GM15510 (cell line): ENCODE measurements around the gene SREK1IP1.

Experiments
- POLR2A ChIP-seq: IDR thresholded peaks from 3 replicates; pipeline ENCODE4 v1.6.1; 2011; ENCODE audit warnings: borderline replicate concordance; ENCODE audit not compliant: insufficient read length; ENCODE audit errors: extremely low read depth

SREK1IP1 gene

GRCh38 chr5:64775291-64775690 is 6.8 kb upstream of the SREK1IP1 start:
- TF ChIP-seq POLR2A = no peak

GRCh38 chr5:64773533-64773932 is 5.0 kb upstream of the SREK1IP1 start:
- no peak for TF ChIP-seq POLR2A

DNA sequence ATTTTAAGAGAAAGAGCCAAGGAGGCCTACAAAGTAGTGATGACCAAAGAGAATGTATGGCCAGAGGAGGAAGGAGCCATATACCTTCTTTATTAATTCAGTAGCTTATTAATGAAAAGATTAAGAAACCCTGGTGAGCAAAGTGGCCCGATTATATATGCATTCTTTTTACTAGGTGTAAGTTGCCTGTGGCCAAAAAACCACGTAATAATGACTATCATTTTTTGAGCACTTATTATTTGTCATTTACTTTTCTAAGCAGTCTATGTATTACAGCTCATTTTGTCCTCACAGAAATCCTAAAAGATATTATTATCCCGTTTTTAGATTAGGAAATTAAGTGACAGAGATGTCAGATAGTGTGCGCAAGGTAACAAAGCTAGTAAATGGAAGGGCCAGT is 3.2 kb upstream of the SREK1IP1 start:
- TF ChIP-seq POLR2A = no peak

GRCh38 chr5:64769855-64770254 is 1.4 kb upstream of the SREK1IP1 start:
- TF ChIP-seq POLR2A = no peak

DNA sequence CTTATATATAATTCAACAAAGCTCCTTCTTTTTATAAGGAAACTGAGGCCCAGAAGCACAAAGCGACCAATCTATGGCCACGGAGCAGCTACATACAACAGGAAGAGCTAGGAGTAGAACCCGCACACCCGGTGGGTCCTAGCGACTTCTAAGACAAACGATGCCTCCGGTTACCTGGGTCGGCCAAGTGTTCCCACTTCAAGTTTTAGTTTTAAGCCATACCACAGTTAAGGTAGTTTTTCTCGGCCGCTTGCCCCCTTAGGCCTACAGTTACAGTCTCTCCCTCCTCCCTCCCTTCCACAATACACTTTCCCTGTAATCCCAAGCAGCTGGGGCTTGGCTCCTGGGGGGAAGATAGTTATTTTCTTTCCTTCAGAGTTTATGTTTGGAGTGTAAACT is 533 bp downstream of the SREK1IP1 start:
- no peak for TF ChIP-seq POLR2A

- no peak for TF ChIP-seq POLR2A
These were observed 1.6 kb downstream of the SREK1IP1 start for GRCh38 chr5:64766941-64767340.

- no peak for TF ChIP-seq POLR2A
These were observed 2.5 kb downstream of the SREK1IP1 start for GRCh38 chr5:64765804-64766504.

GRCh38 chr5:64763948-64764503 is 4.5 kb downstream of the SREK1IP1 start:
- TF ChIP-seq POLR2A = no peak

- TF ChIP-seq POLR2A = no peak
These were observed 8.4 kb downstream of the SREK1IP1 start for GRCh38 chr5:64759960-64760660.

- no peak for TF ChIP-seq POLR2A
These were observed 9.6 kb downstream of the SREK1IP1 start for GRCh38 chr5:64758901-64759300.

DNA sequence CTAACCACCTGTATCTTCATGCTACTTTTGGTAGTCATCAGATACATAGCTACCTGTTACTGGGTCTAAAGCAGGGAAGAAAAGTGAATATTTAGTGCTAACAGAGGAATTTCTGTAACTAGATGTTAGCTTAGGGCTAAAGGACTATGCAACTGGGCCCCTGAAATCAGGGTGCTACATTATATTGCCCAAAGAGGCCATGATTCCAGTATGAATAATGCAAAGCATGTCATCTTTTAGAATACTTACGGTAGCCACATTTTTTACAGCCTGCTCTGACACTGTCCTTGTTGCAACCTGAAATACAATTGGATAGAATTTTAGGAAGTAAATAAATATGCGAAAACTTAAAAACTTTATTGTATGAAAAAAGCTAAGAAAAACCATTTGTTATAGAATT is 14.4 kb downstream of the SREK1IP1 start:
- no peak for TF ChIP-seq POLR2A

GRCh38 chr5:64749385-64749784 is 19.1 kb downstream of the SREK1IP1 start:
- no peak for TF ChIP-seq POLR2A

DNA sequence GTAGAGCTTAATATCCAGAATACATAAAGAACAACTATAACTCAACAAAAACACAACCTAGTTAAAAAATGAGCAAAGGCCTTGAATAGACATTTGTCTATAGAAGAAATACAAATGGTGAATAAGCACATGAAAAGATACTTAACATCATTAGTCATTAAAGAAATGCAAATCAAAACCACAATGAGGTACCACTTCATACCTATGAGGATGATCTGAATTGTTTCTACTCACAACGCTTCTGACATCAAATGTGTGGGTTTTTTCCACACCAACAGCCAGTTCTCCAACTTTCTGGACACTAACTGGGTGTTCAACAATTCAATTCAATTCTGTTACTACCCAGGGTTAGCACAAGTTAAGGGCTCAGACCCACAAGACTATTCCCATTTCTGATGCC is 22.0 kb downstream of the SREK1IP1 start:
- TF ChIP-seq POLR2A = no peak

DNA sequence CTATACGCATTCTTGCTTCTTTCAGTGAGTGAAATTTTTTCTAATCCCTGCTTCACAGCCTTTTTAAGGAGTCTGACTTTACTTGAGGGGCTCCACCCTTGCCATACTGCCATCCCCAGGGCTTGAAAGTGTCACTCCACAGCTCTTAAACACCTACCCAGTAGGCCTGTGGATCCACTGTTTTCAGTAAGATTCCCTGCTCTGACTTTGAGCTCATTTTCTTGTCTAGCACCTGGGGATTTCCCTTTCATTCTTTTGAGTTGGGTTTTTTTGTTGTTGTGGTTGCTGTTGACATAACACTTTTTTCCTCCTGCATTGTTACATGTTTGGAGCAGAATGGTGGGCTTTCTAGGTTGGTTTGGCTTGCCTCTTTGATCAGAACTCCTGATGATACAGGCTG is 23.6 kb downstream of the SREK1IP1 start:
- no peak for TF ChIP-seq POLR2A

DNA sequence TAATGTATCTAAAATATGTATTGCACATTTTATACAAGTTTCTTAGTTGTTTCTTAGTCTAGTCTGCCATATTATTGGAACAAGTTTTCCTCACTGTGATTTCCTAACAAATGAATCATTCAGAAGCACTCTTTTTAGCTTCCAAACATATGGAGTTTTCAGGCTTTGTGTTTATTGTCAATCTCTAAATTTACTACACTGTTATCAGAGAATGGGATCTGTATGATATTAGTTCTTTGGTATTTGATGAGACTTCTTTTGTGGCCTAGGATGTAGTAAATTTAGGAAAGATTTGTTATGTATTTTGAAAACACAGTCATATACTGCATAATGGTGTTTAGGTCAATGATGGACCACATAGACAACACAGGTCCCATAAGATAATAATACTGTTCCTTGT is 25.7 kb downstream of the SREK1IP1 start:
- no peak for TF ChIP-seq POLR2A

DNA sequence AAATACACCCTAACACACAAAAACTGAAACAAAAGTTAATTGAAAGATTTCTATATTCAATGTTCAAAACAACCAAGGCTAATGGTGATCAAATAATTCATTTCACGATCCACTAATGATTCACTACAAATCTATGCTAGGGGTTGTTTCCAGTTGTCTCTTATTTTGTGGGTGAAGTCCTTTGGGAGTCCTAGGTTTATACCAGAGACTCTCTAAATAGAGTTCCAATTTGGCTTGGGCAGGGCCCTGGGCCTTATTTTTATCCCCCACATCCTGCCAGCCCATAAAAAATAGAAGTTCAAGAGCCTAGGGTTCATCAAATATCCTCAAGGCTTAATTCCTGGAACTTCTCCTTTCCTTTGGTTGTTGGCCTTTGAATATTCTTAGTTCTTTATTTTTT is 26.1 kb downstream of the SREK1IP1 start:
- no peak for TF ChIP-seq POLR2A
